HL-60 (cell line): ENCODE measurements around the gene TAF11L9.
"Not testable (repeated sequence)": the region's sequence is repeated elsewhere in the genome, so short reads cannot be mapped to it uniquely, and the experiment has no call there.

Experiments
- DNase-seq, 2 experiments: peaks; one replicate each; pipeline ENCODE4 v3.0.0-alpha.2; 2010 to 2020; ENCODE audit warnings: low read depth in 1 of 2, low spot score in 1 of 2
- H3K27ac ChIP-seq: fragments of 250-450 bp; sonication (Bioruptor Pico); replicated peaks from 2 replicates; pipeline ENCODE4 v1.5.1; 2020; ENCODE audit warnings: mild to moderate bottlenecking, moderate library complexity
- H3K27me3 ChIP-seq: fragments of 250-450 bp; sonication (Bioruptor Pico); 2 replicates; pipeline ENCODE4 v1.5.1; 2021; ENCODE audit warnings: mild to moderate bottlenecking, moderate library complexity; ENCODE audit not compliant: insufficient read depth, poor library complexity, severe bottlenecking
- H3K4me3 ChIP-seq: replicated peaks from 2 replicates; pipeline ENCODE4 v1.5.1; 2011; ENCODE audit warnings: mild to moderate bottlenecking, control low read depth, low read length; ENCODE audit not compliant: insufficient read depth
- GABPA ChIP-seq: IDR thresholded peaks from 2 replicates; pipeline ENCODE4 v1.6.1; 2012; ENCODE audit warnings: low read depth
- POLR2AphosphoS5 ChIP-seq: IDR thresholded peaks from 2 replicates; pipeline ENCODE4 v1.6.1; 2012; ENCODE audit warnings: low read depth
- SPI1 ChIP-seq: IDR thresholded peaks from 2 replicates; pipeline ENCODE4 v1.6.1; 2012; ENCODE audit warnings: low read depth, mild to moderate bottlenecking, borderline replicate concordance
- TF ChIP-seq, protein P1 (sequence below): IDR thresholded peaks from one replicate; pipeline ENCODE4 v1.5.1; 2011; ENCODE audit warnings: low read length, control low read depth, inconsistent platforms; ENCODE audit not compliant: insufficient read depth
- TF ChIP-seq, protein P2 (sequence below): IDR thresholded peaks from 2 replicates; pipeline ENCODE4 v1.6.1; 2012; ENCODE audit warnings: low read depth; ENCODE audit not compliant: insufficient replicate concordance

The TAF11L9 gene

DNA sequence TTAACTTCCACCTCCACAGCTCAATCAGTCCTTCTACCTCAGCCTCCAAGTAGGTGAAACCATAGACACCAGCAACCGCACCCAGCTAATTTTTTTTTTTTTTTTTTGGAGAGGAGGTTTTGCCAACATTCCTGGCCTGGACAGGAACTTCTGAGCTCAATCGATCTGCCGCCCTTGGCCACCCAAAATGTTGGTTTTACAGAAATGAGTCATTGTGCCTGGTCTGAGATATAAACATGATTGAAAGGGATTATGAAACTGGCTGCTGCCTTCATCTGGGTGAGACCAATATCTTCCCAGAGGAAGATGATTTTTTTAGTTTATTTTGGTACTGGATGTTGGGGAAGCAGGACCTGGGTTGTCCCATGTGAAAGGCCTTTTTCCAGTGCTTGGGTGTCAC lies 25.2 kb upstream of the TAF11L9 start:
- Histone ChIP-seq H3K27ac (no peak overlapping the region), H3K27me3 (no peaks in the 10 kb centered on the region), H3K4me3 (no peak overlapping the region)
- DNase-seq = no peak
- TF ChIP-seq, protein P1, sequence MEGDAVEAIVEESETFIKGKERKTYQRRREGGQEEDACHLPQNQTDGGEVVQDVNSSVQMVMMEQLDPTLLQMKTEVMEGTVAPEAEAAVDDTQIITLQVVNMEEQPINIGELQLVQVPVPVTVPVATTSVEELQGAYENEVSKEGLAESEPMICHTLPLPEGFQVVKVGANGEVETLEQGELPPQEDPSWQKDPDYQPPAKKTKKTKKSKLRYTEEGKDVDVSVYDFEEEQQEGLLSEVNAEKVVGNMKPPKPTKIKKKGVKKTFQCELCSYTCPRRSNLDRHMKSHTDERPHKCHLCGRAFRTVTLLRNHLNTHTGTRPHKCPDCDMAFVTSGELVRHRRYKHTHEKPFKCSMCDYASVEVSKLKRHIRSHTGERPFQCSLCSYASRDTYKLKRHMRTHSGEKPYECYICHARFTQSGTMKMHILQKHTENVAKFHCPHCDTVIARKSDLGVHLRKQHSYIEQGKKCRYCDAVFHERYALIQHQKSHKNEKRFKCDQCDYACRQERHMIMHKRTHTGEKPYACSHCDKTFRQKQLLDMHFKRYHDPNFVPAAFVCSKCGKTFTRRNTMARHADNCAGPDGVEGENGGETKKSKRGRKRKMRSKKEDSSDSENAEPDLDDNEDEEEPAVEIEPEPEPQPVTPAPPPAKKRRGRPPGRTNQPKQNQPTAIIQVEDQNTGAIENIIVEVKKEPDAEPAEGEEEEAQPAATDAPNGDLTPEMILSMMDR = no peak
- no peak for TF ChIP-seq POLR2AphosphoS5
- no peak for TF ChIP-seq SPI1
- no peak for TF ChIP-seq GABPA
- TF ChIP-seq, protein P2, sequence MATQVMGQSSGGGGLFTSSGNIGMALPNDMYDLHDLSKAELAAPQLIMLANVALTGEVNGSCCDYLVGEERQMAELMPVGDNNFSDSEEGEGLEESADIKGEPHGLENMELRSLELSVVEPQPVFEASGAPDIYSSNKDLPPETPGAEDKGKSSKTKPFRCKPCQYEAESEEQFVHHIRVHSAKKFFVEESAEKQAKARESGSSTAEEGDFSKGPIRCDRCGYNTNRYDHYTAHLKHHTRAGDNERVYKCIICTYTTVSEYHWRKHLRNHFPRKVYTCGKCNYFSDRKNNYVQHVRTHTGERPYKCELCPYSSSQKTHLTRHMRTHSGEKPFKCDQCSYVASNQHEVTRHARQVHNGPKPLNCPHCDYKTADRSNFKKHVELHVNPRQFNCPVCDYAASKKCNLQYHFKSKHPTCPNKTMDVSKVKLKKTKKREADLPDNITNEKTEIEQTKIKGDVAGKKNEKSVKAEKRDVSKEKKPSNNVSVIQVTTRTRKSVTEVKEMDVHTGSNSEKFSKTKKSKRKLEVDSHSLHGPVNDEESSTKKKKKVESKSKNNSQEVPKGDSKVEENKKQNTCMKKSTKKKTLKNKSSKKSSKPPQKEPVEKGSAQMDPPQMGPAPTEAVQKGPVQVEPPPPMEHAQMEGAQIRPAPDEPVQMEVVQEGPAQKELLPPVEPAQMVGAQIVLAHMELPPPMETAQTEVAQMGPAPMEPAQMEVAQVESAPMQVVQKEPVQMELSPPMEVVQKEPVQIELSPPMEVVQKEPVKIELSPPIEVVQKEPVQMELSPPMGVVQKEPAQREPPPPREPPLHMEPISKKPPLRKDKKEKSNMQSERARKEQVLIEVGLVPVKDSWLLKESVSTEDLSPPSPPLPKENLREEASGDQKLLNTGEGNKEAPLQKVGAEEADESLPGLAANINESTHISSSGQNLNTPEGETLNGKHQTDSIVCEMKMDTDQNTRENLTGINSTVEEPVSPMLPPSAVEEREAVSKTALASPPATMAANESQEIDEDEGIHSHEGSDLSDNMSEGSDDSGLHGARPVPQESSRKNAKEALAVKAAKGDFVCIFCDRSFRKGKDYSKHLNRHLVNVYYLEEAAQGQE = no peak

DNA sequence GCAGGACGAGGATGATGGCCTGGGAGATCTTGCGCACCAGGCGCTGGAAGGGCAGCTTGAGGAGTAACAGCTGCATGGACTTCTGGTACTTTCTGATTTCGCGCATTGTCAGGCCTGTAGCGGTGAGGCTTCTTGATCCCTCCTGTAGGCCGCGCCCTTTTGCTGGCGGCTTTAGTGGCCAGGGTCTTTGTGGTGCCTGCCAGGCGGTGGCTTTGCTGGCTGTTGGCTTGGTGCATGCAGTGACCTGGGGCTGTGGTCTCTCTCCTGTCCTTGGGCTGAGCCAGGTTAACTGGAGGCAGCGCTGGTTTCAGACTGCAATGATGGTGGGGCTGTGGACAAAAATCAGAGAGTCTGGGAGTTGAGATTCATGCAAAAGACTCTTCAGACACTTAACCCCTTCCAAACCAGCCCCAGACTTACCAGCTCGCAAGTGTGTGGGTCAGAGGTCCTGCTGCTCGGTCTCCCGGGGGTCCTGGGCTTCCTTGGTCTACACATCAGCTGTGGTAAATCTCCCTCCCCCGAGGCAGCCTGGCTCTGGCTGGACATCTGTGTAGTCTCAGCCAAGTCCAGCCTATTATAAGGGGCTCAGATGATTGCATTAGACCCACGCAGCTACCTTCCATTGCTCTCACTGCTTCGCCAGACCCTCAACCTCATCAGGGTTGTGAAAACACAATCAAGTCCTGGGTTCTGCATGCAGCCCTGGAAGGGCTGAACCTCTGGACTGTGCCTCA lies 20.8 kb upstream of the TAF11L9 start:
- no peak overlapping the region for H3K27ac ChIP-seq
- H3K4me3 ChIP-seq = no peak overlapping the region
- no peaks in the 10 kb centered on the region for H3K27me3 ChIP-seq
- DNase-seq = no peak
- TF ChIP-seq, protein P2 = no peak
- TF ChIP-seq, protein P1 = no peak
- TF ChIP-seq GABPA (no peak), SPI1 (no peak), POLR2AphosphoS5 (no peak)

DNA sequence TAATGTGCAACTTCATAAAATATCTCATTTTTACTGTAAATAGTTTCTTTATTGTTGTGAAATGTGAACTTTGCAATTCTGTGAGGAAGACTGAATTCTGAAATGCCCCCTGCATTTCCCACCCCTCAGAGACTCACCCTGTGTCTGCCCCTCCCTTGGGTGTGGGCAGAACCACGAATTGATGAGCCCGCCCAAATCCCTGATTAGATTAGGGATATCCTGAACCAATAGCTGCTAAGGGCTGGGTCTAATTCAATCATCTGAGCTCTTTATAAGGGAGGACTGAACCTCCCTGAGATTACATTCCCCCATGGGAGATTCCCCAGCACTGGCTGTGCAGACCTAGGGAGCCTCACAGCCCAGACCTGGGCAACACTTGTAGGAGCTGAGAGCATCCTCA lies 15.9 kb upstream of the TAF11L9 start, which contains the start of gene TAF11L12:
TAF11L12 (plus strand) TSS at position 301 of the 400 bp plus-strand sequence.
- H3K27me3 ChIP-seq, H3K4me3 ChIP-seq, H3K27ac ChIP-seq, DNase-seq: not testable (repeated sequence)

DNA sequence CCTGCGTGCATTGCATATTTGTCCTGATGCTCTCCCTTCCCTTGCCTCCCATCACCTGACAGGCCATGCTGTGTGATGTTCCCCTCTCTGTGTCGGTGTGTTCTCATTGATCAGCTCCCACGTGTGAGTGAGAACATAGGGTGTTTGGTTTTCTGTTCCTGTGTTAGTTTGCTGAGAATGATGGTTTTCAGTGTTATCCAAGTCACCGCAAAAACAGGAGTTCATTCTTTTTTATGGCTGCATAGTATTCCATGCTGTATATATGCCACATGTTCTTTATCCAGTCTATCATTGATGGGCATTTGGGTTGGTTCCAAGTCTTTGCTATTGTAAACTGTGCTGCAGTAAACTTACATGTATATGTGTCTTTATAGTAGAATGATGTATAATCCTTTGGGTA lies 13.3 kb upstream of the TAF11L9 start:
- H3K27me3 ChIP-seq, H3K27ac ChIP-seq, H3K4me3 ChIP-seq, DNase-seq: not testable (repeated sequence)

DNA sequence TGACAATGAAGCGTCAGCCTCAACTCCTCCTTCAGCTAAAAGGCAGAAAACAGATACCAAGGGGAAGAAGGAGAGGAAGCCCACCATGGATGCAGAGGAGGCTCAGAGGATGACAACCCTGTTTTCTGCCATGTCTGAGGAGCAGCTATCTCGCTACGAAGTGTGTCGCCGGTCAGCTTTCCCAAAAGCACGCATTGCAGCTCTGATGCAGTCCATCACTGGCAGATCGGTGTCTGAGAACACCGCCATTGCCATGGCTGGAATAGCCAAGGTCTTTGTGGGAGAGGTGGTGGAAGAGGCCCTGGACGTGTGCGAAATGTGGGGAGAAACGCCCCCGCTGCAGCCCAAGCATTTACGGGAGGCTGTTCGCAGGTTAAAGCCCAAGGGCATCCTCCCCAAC lies 10.8 kb upstream of the TAF11L9 start:
- no peak for DNase-seq
- no peak overlapping the region for H3K4me3 ChIP-seq
- TF ChIP-seq, protein P2 = no peak
- no peak for TF ChIP-seq GABPA
- TF ChIP-seq POLR2AphosphoS5 = no peak
- TF ChIP-seq, protein P1 = no peak
- TF ChIP-seq SPI1 = no peak
- no peak overlapping the region for H3K27ac ChIP-seq
- no peaks in the 10 kb centered on the region for H3K27me3 ChIP-seq

DNA sequence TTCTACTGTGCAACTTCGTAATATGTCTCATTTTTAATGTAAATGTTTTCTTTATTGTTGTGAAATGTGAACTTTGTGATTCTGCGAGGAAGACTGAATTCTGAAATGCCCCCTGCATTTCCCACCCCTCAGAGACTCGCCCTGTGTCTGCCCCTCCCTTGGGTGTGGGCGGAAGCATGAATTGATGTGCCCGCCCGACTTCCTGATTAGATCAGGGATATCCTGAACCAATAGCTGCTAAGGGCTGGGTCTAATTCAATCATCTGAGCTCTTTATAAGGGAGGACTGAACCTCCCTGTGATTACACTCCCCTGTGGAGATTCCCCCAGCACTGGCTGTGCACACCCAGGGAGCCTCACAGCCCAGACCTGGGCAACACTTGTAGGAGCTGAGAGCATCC lies 9.7 kb upstream of the TAF11L9 start, which contains the start of gene TAF11L11:
TAF11L11 (plus strand) TSS at position 304 of the 400 bp plus-strand sequence.
- not testable (repeated sequence) for DNase-seq, H3K27ac ChIP-seq

More for the DNA sequence above, 9.7 kb upstream of the TAF11L9 start, which contains the start of gene TAF11L11:
- H3K27me3 ChIP-seq, H3K4me3 ChIP-seq: not testable (repeated sequence)
